GM12875 (cell line): Measurements from ENCODE around the gene PLPPR1.

Source experiments
- H3K4me3 ChIP-seq: one replicate; pipeline ENCODE4 v1.5.1; 2011; ENCODE audit warnings: low read depth, low read length, control low read depth
- CTCF ChIP-seq: IDR thresholded peaks from 2 replicates; pipeline ENCODE4 v1.5.1; 2011; ENCODE audit warnings: low read depth, mild to moderate bottlenecking, control low read depth, inconsistent platforms, low read length, moderate library complexity, borderline replicate concordance; ENCODE audit not compliant: insufficient read depth

Gene PLPPR1

GRCh38 chr9:101359679-101360078 is 331.2 kb downstream of the PLPPR1 start:
- TF ChIP-seq CTCF: no peak
- H3K4me3 ChIP-seq: no peak overlapping the region

GRCh38 chr9:101360647-101361046 is 332.1 kb downstream of the PLPPR1 start:
- H3K4me3 ChIP-seq: no peak overlapping the region
- TF ChIP-seq CTCF: no peak

GRCh38 chr9:101362450-101362849 is 333.9 kb downstream of the PLPPR1 start:
- no peak overlapping the region for H3K4me3 ChIP-seq
- TF ChIP-seq CTCF: no peak

- no peak overlapping the region for H3K4me3 ChIP-seq
- TF ChIP-seq CTCF: no peak
These were observed 336.7 kb downstream of the PLPPR1 start for GRCh38 chr9:101365181-101365580.

GRCh38 chr9:101366038-101366756 is 337.7 kb downstream of the PLPPR1 start:
- no peak for TF ChIP-seq CTCF
- H3K4me3 ChIP-seq: no peak overlapping the region

- H3K4me3 ChIP-seq: no peak overlapping the region
- TF ChIP-seq CTCF: no peak
These were observed 338.8 kb downstream of the PLPPR1 start for GRCh38 chr9:101367323-101367722.

- TF ChIP-seq CTCF: no peak
- H3K4me3 ChIP-seq: no peak overlapping the region
These were observed 340.8 kb downstream of the PLPPR1 start for GRCh38 chr9:101369286-101369685.
